SH-SY5Y (cell line): Measurements from ENCODE around the gene RASSF6.

Experiments
- GATA2 ChIP-seq: IDR thresholded peaks from 2 replicates; pipeline ENCODE4 v1.6.1; 2011; ENCODE audit warnings: mild to moderate bottlenecking, low read depth, low read length
- GATA3 ChIP-seq: IDR thresholded peaks from 2 replicates; pipeline ENCODE4 v1.6.1; 2011; ENCODE audit warnings: low read depth, mild to moderate bottlenecking, low read length, moderate library complexity

The RASSF6 gene

DNA sequence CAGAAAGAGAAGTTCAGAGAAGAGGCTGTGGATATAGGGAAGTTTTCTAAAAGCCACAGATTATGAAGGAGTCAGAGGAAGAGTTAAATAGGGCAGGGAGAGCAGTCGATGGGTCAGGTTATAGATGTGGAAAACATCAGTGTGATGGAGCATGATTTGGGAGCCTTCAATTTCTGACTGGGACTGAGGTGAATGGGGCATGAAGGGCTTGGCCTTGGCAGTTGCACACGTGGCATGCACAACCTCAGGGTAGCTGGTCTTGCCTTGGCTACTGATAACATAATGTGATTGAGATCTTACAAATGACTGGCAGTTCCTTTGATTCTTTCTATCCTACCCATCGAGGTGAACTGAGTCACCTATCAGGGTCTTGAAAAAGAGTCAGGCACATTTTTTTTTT is 79.0 kb downstream of the RASSF6 start:
- no peak for TF ChIP-seq GATA2
- TF ChIP-seq GATA3: no peak

DNA sequence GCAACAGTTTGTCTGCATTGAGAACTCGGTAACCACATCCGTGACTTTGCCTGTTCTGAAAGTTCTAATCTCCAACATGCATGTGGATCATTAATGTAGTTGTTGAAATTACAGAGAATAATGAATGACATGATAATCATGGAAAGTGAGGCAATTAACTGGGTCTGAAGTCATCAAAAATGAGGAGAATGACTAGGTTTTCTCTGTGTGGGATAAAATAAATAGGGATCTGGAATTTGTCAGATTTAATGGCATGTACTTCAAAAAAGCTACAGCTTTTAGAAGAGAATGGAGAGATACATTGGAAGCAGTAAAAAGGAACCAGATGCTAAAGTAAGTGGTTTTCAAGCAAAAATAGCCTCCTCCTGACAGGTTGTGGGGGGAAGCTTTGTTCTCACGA is 79.4 kb downstream of the RASSF6 start:
- no peak for TF ChIP-seq GATA3
- no peak for TF ChIP-seq GATA2

- TF ChIP-seq GATA2 (no peak), GATA3 (no peak)
Observed at GRCh38 chr4:73539386-73539785, 80.8 kb downstream of the RASSF6 start.

- TF ChIP-seq GATA3: no peak
- TF ChIP-seq GATA2: no peak
Observed at GRCh38 chr4:73538162-73538561, 82.1 kb downstream of the RASSF6 start.

- no peak for TF ChIP-seq GATA2
- TF ChIP-seq GATA3: no peak
Observed at GRCh38 chr4:73533515-73534422, 86.5 kb downstream of the RASSF6 start.

DNA sequence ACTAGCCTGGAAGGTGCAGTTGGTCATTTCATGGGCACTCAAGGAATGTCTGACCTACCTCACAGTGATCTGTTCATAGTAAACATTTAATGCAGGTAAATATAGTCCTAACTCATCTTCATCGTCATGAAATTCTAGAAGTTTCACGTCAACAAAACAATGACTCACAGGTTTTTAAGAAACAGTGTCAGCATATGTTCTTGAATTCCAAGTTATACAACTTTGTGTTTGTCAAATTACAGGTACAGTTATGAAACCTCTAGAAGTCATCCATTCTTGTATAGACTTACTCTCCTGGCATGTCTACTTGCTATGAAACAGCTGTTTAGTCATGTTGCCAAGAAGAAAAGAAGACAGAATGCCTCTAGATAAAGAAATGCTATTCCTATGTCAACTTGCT is 92.1 kb downstream of the RASSF6 start:
- TF ChIP-seq GATA3 (no peak), GATA2 (no peak)

- no peak for TF ChIP-seq GATA2
- no peak for TF ChIP-seq GATA3
Observed at GRCh38 chr4:73527196-73527595, 93.0 kb downstream of the RASSF6 start.

- TF ChIP-seq GATA3 (no peak), GATA2 (no peak)
Observed at GRCh38 chr4:73525611-73526010, 94.6 kb downstream of the RASSF6 start.

DNA sequence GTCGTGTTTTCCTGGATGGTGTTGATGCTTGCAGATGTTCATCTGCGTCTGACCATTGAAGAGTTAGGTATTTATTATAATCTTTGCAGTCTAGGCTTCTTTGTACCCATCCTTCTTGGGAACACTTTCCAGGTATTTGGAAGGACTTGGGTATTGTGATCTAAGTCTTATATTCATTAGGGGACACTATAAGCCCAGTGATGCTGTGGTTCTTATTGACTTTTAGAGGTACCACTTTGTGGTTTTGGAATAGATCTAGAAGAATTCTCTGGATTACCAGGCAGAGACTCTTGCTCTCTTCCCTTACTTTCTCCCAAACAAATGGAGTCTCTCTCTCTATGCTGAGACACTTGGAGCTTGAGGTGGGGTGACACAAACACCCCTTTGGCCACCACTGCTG is 97.1 kb downstream of the RASSF6 start:
- TF ChIP-seq GATA3 (no peak), GATA2 (no peak)
